Stomach (tissue), 4 donors: ENCODE results near the gene ESR2.

Experiments
- CTCF ChIP-seq, 7 experiments: fragments of 450-650 bp in 4 of 7; fragments of 200-600 bp in 3 of 7; sonication (generic) in 3 of 7; IDR thresholded peaks; one replicate each; pipeline ENCODE4 v1.5.1; 2016 to 2019; ENCODE audit warnings: antibody characterized with exemption in 7 of 7, control low read depth in 2 of 7, mild to moderate bottlenecking in 1 of 7
- POLR2A ChIP-seq, 4 donors: fragments of 450-650 bp; IDR thresholded peaks; one replicate each; pipeline ENCODE4 v1.6.1; 2016; ENCODE audit warnings: antibody characterized with exemption in 4 of 4, control low read depth in 2 of 4, mild to moderate bottlenecking in 1 of 4, moderate library complexity in 1 of 4

DNA sequence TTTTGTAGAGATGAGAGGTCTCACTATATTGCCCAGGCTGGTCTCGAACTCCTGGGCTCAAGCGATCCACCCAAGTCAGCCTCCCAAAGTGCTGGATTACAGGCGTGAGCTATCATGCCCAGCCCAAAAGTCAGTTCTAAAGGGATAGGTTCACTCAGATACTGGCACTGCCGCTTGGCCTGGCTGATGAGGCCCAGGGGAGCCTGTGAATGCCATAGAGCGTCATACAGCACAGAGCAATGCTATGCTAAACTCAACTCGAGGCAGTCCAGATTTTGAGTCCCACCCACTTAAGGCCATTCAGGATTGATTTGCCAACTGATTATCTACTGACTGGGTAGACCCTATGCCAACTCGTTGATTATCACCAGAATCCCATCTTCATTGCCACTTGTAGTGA is 179.4 kb downstream of the ESR2 start:
- TF ChIP-seq CTCF (IDR thresholded peaks at IDR 0.05) (no peak), POLR2A (IDR thresholded peaks at IDR 0.05) (no peak)
